ENCODE measurements around the gene EPHA8.

DNA sequence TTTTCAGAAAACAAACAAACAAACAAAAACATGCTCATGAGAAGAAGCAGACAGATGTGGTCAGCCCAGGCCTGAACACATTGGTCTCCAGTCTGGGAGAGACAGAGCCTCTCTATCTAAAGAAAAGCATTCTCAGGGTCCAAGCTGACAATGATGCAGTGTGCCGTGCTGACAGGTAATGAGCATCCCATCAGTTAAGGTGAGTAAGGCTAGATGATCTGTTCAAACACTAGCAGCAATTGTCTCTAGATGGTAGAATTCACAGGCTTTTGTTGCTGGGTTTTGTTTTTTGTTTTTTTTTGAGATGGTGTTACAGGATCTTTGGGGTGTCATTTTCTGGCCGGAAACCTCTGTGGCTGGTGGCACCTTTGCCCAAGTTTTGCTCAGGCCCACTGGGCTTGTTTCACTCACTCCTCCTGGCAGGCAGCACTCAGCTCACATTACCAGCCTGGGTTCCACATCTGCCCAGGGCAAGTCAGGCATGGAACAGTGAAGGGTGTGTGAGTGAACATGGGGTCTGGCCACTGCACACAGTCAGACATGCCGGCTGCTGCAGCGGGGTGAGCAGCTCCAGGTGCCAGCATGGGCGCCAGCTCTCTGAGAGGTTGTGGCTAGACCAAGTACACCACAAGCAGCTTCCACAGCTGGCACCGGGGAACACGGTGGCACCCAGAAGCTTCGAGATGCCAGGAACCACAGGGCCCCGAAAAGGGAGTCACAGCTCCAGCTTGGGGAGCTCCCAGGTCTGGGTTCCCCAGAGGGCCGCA lies 70.6 kb downstream of the EPHA8 start:
- TF ChIP-seq, protein P1, sequence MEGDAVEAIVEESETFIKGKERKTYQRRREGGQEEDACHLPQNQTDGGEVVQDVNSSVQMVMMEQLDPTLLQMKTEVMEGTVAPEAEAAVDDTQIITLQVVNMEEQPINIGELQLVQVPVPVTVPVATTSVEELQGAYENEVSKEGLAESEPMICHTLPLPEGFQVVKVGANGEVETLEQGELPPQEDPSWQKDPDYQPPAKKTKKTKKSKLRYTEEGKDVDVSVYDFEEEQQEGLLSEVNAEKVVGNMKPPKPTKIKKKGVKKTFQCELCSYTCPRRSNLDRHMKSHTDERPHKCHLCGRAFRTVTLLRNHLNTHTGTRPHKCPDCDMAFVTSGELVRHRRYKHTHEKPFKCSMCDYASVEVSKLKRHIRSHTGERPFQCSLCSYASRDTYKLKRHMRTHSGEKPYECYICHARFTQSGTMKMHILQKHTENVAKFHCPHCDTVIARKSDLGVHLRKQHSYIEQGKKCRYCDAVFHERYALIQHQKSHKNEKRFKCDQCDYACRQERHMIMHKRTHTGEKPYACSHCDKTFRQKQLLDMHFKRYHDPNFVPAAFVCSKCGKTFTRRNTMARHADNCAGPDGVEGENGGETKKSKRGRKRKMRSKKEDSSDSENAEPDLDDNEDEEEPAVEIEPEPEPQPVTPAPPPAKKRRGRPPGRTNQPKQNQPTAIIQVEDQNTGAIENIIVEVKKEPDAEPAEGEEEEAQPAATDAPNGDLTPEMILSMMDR (optimal IDR thresholded peaks at IDR 0.05 in 1 of 3, IDR thresholded peaks at IDR 0.05 in 1 of 3, conservative IDR thresholded peaks at IDR 0.05 in 1 of 3; ENCODE audit: extremely low read depth in 1 of 3, insufficient read depth in 2 of 3, low read length in 3 of 3): no peak
- no peak for TF ChIP-seq EZH2 (IDR thresholded peaks at IDR 0.05; ENCODE audit: low read length)

All from keratinocyte (primary cell).